ENCODE results near the gene SLC22A12.

DNA sequence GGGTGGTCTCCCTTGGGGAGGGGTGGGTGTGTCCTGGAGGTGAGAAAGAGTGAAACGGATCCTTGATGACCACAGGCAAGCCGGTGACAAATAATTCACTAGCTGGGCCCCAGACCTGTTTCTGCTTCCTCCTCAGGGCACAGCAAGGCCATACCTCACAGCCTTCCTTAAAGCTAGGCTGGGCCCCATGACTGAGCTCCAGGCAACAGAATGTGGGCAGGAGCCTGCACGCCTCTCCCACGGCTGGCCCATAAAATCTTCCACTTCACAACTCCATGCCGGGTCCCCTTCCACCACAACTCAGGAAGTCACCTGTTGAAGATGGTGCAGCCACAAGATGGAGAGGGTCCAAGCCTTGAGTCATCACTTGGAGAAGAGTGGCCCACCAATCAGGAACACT lies 23.9 kb downstream of the SLC22A12 start:
- TF ChIP-seq, protein P1, sequence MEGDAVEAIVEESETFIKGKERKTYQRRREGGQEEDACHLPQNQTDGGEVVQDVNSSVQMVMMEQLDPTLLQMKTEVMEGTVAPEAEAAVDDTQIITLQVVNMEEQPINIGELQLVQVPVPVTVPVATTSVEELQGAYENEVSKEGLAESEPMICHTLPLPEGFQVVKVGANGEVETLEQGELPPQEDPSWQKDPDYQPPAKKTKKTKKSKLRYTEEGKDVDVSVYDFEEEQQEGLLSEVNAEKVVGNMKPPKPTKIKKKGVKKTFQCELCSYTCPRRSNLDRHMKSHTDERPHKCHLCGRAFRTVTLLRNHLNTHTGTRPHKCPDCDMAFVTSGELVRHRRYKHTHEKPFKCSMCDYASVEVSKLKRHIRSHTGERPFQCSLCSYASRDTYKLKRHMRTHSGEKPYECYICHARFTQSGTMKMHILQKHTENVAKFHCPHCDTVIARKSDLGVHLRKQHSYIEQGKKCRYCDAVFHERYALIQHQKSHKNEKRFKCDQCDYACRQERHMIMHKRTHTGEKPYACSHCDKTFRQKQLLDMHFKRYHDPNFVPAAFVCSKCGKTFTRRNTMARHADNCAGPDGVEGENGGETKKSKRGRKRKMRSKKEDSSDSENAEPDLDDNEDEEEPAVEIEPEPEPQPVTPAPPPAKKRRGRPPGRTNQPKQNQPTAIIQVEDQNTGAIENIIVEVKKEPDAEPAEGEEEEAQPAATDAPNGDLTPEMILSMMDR (IDR thresholded peaks at IDR 0.05; ENCODE audit: low read depth, low read length) = no peak
- TF ChIP-seq, protein P2, sequence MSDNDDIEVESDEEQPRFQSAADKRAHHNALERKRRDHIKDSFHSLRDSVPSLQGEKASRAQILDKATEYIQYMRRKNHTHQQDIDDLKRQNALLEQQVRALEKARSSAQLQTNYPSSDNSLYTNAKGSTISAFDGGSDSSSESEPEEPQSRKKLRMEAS (IDR thresholded peaks at IDR 0.05; ENCODE audit: low read depth, low read length) = no peak
- TF ChIP-seq POLR2A (IDR thresholded peaks at IDR 0.05; ENCODE audit: extremely low read depth, insufficient read length) = no peak

All from NB4 (cell line).